GM21723 (cell line): ENCODE results near the gene MORC4.
"Not testable (repeated sequence)": the region's sequence is repeated elsewhere in the genome, so short reads cannot be mapped to it uniquely, and the experiment has no call there.

Experiments used
- ATAC-seq: cut with Tn5 transposase; IDR thresholded peaks from one replicate; pipeline ENCODE4 v1.9.1; 2021; ENCODE audit warnings: mild to moderate bottlenecking, moderate library complexity; ENCODE audit not compliant: unreplicated experiment

Gene MORC4

DNA sequence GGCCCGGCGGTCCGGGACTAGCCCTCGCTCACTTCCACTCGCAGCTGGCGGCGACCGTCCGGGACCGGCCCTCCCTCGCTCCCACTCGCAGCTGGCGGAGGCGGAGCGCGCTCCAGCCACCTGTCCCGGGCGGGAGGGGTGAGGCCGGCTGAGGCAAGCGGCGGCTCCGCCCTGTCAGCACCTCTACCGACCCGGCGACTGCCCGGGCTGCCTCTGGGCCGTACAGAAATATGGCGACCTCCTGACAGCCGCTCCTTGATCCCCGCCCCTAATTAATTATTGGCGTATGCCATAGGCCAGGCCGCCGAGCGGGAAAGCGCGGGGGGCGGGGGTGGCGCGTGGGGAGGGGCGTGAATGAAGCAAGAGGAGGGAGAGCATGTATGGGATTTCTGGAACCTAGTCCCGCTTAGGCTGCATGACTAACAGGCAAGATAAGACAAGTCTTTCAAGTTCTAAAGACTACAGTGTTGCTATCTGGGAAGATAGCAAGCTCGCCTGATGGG, at the start of gene MORC4:
Gene MORC4, minus strand, starts transcription at position 200 of the 503 bp plus-strand sequence. CDS start 243 bp downstream, outside the sequence.
- peak; percentile 85 for ATAC-seq

DNA sequence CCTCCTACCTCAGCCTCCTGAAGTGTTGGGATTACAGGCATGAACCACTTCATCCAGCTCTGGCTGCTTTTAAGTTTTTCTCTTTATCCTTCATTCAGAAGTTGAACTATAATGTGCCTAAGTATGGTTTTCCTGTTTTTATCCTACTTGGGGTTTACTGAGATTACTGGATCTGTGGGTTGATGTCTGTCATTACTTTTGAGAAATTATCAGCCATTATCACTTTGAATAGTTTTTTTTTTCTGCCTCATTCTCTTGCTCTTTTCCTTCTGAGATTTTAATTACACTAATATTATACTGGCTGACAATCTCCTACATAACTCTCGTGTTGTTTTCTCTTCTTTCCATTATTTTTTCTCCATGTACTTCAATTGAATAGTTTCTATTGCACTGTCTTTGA, 47.6 kb upstream of the MORC4 start:
- no peak for ATAC-seq

GRCh38 chrX:107029752-107030151, 29.7 kb upstream of the MORC4 start:
- no peak for ATAC-seq

DNA sequence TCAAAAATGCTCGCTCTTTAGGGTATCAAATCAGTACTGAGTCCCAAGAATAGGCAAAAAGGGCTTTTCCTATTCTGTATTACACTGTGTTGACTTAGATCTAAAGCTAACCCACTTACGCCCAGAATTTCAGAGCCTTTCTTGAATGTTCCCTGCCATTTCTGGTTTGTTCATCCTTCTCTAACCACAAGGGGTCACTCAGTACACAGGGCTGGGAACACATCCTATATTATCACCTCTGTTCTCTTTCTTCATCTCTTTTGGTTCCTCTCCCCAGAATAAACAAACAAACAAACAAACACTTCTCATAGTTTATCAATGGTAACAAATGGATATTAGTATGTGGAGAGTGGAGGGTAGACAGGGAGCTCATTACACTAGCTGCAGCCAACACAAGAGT, 25.5 kb upstream of the MORC4 start:
- ATAC-seq = no peak

DNA sequence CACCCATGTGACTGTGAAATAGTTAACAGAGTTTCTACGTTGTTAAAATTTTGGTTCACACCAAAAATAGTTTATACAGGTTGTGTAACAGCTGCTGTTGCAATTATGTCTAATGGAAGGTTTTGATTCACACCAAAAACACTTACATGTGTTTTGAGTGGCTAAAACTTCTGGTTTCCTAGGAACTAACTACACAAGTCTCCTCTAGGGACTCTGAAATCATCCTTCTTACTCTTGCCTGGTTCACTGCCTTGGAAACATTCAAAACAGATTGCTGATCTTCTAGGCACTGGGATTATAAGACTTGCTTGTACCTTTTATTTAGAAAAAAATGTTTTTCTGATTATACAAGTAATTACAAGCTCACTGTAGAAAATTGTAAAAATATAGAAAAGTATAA, 14.9 kb upstream of the MORC4 start:
- ATAC-seq = no peak

DNA sequence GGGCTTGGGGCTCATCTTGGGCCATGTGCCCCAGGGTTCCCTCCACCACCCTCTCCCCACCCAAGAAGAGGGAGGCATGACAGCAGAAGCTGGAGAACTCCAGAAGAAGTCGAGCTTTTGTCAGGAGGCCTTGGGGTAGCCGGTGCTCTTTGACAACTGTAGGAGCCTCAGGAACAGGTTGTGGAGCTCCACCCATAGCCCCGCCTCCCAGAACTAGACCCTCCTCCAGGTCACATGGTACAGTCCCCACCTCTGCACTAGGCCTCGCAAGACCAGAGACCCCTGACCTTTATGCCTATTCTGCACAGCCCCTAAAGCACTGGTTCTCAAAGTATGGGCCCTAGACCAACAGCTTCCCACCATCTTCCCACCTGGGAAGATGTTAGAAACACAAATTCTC, 8.0 kb upstream of the MORC4 start:
- no peak for ATAC-seq

DNA sequence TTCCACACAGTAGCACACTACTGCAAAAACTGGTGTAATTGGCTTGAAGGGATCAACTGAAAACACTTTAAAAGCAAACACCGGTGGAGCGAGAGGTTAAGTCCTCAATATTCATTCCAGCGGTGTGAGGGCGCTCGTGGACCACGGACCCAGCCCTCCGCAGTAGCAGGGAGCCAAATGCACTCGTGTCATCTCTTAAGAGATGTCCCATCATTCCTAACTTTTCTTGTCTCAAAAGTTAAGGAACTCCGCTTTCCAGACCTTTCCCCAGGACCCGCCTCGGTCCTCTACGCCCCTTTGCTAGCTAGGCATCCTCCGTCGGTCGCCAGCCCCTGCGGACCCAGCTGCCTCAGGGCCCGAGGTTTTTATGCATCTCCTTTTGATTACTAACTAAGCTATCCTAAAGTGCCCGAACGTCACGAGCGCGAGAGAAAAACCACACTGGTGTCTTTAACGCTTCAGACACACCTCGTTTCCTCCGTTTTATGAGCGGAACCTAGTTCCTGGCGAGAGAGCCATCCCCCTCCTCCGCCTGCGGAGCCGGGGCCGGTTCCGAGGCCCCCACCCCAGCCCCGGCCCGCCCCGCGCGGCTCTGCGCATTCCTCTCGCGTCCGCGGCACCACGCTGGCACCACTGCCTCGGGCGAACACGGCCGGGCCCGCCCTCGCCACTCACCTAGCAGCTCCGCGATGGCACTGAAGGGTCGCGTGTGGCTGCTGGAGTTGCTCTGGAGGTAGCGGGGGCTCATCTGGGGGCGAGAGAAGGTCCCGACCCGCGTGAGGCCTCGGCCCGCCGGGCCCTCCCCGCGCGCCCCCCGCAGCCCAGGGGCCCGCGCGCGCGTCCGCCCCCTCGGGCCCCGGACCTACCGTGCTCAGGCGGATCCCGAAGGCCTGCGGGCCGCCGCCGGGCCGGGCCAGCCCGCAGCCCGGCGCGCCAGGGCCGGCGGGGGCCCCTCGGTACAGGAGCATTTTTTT, 723 bp downstream of the MORC4 start:
- peak; percentile 54 for ATAC-seq

DNA sequence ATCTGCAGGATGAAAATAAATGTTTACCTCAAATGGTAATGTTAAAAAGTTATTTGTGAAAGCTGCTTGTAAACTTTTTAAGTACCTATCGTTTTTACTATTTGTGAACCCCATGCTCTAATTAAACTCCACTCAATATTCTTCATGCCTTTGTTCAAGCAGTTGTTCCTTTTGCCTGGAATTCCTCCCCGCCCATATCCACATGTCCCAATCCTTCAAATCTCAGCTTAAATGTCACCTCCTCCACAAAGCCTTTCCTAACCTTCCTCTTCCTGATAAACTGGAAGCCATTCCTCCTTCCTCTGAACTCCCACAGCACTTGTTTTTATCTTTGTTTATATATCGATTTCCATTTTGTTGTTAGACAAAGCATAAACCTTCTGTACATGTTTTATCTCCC, 2.4 kb downstream of the MORC4 start:
- no peak for ATAC-seq

DNA sequence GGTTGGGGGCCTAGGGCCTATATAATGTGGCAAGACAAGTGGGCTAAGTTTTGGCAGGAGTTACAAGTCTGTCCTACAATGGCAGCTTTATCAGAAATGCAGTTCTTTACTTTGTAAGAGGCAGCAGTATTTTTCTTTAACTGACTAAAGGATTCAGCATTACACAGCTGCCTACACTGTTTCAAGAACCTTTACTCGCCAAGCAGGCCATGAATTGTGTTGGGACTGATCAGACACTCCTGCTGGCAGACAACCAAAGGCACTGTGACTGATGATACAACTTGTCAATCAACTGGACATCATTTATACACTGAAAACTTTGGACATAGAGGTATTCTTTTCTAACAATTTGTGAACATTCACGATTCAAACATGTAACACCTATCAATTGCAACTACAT, 4.3 kb downstream of the MORC4 start:
- ATAC-seq = no peak

DNA sequence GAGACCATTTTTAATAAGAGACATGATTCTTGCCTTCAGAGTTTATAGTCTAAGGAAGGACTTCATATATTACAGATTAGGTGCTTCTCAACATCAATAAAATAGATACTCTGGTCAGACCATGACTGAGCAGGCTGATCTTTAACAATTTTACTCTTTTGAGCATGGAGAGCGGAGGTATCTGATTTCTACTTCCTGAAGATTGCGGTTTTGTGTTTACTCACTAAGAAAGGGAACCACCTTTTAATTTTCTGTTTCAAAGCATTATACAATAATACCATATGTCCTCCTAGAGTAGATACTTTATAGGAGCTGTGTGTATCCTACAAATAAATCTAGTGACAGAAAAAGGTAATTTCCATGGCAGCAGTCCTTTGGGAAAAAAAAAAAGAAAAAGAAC, 12.5 kb downstream of the MORC4 start:
- ATAC-seq = no peak

DNA sequence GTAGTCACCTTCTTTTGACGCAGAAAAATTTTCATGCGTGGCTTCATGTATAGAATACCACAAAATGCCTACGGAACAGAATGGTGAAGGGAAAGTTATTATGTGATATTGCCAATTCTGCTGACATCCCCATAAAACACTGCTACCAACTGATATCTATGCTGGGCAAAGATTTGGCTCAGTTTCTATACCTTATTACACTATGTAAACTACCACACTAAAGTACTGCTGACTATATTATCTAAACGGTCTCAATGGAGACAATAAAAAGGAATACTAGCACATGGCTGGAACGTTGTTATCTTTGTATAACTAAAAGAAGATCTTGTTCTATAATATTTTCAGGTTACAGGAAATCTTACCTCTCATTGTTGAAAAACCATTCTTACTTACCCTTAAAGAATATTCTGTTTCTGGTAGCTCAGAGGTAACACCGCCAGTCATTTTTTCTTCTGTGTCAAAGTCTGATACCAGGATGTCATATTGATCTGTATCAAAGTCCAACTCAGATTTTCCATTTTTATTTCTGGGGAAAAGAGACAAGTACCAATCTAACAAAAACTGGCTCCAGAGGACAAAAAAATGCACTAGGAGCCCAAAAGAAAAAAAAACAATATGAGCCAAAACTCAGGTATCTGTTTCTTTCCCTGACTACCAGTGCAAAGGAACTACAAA, 18.9 kb downstream of the MORC4 start:
- ATAC-seq = no peak

GRCh38 chrX:106976416-106976815, 23.6 kb downstream of the MORC4 start:
- ATAC-seq = no peak

GRCh38 chrX:106973433-106974149, 26.4 kb downstream of the MORC4 start:
- ATAC-seq = no peak

- no peak for ATAC-seq
These were observed 27.1 kb downstream of the MORC4 start for GRCh38 chrX:106972896-106973295.

DNA sequence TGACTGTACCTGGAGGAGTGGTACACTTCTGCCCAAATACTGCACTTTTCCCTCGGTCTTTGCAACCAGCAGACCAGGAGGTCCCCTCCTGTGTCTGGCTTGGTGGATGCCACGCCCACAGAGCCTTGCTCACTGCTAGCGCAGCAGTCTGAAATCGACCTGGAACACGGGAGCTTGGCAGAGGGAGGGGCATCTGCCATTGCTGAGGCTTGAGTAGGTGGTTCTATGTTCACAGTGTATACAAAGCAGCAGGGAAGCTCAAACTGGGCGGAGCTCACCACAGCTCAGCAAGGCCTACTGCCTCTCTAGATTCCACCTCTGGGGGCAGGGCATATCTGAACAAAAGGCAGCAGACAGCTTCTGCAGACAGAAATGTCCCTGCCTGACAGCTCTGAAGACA, 33.5 kb downstream of the MORC4 start:
- not testable (repeated sequence) for ATAC-seq

DNA sequence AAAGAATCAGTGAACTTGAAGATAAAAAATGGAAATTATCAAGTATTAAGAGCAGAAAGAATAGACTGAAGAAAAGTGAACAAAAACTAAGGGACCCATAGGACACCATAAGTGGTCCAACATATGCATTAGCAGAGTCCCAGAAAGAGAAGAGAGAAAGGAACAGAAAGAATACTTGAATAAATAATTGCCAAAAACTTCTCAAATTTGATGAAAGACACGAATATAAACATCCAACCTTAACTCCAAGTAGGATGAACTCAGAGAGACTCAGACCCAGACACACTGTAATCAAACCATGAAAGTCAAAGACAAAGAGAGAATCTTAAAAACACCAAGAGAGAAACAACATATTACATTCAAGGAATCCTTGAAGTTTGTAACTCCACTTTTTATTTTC, 35.7 kb downstream of the MORC4 start:
- no peak for ATAC-seq

DNA sequence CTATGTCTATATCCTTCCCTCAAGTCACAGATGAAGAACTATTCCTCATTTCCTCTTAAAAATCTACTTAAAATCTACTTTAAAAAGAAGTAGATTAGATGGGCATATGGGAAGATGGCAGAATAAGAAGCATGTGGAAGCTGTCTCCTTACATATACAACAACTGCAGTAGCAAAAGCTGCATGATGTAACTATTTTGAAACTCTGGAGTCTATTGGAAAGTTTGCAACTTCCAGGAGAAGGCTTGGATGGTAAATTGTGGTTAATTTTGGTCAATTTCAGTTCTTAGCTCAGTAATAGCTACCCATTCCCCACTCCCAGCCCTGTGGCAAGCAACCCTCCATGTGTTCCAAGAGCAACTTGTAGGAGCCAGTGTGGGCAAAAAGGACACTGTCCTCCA, 36.9 kb downstream of the MORC4 start:
- no peak for ATAC-seq

- ATAC-seq = no peak
These were observed 40.1 kb downstream of the MORC4 start for GRCh38 chrX:106959901-106960300.

DNA sequence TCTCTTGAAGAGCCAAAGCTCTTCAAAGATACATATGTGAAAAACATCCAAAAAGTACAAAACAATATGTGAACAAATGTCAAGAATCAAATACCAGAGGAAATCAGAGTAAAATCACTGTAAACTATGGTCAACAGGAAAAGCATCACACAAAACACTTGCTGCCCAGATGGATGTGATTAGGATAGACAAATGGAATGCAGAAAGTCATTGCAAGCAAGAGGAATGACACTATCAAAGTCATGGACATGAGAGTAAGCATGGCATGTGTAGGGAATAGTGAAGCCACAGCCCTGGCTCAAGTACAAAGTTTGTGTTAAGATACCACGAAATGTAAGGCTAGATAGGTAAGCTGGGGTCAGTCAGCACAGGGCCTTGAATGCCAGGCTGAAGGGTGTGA, 42.2 kb downstream of the MORC4 start:
- no peak for ATAC-seq

GRCh38 chrX:106955004-106955772, 44.8 kb downstream of the MORC4 start:
- ATAC-seq = no peak

DNA sequence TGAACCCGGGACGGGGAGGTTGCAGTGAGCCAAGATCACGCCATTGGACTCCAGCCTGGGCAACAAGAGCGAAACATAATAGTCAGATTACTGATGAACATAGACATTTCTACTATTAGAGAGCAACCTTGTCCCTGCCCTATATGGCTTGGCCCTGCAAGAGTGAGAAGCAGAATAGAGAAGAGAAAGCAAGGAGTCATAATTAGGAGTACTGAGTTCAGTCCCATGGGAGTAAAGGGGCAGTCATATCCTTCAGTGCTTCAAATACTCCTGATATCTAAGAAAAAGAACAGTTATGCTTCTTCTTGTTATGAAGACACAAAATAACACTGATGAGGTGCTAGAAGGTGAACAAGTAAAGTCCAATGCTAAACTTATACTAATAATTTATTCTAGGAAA, 46.0 kb downstream of the MORC4 start:
- ATAC-seq = no peak
